HG03460 (cell line): ENCODE results near the gene PIK3AP1.

Experiments used
- ATAC-seq: cut with Tn5 transposase; IDR thresholded peaks from one replicate; pipeline ENCODE4 v1.9.1; 2021; ENCODE audit not compliant: unreplicated experiment

Gene PIK3AP1

GRCh38 chr10:96737307-96737902, 17.1 kb upstream of the PIK3AP1 start:
- peak; percentile 57 for ATAC-seq

DNA sequence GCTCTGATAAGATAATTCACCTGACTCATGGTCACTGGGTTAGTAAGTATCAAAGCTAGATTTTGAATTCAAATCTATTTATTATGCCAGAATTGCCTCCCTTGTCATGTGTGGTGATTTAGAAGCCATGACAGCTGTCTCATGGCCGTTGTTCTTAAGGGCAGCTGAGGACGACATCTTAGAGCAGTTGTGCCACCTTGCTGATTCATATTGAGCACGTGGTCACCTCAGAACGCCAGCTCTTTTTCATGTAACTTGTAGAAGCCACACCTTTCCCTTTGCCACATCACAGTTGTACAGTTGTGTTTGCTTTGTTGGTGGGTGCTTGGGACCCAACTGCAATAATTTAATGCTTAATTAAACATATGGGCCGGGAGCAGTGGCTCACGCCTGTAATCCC, 4.3 kb upstream of the PIK3AP1 start:
- no peak for ATAC-seq

GRCh38 chr10:96721207-96721572, 876 bp upstream of the PIK3AP1 start:
- no peak for ATAC-seq

DNA sequence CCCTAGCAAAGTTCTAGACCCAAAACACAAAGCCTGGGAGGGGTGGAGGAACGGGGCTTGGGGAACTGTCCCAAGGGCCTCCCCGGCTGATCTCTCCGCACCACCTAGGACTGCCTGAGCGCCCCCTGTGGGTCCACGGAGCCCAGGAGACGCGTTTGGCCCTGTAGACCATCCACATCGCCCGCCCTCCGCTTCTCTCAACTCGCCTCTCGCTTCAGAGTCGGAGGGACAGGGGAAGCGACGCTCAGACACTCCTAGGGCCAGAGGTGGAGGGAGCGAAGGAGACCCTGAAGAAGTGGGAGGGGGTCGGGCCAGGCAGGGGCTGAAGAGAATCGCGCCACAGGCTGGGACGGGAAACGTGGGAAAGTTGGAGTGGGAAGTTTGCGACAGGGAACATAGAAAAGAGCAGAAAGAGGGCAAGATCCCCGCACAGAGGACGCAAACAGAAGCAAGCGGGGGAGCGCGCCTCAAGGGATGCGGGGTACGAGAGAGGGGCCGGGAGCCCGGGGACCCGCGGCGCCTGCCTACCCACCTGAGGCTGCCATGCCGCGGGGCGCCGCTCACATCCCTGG, 378 bp downstream of the PIK3AP1 start:
- peak; percentile 73 for ATAC-seq

- ATAC-seq = no peak
Observed at GRCh38 chr10:96719200-96719599, 1.1 kb downstream of the PIK3AP1 start.

DNA sequence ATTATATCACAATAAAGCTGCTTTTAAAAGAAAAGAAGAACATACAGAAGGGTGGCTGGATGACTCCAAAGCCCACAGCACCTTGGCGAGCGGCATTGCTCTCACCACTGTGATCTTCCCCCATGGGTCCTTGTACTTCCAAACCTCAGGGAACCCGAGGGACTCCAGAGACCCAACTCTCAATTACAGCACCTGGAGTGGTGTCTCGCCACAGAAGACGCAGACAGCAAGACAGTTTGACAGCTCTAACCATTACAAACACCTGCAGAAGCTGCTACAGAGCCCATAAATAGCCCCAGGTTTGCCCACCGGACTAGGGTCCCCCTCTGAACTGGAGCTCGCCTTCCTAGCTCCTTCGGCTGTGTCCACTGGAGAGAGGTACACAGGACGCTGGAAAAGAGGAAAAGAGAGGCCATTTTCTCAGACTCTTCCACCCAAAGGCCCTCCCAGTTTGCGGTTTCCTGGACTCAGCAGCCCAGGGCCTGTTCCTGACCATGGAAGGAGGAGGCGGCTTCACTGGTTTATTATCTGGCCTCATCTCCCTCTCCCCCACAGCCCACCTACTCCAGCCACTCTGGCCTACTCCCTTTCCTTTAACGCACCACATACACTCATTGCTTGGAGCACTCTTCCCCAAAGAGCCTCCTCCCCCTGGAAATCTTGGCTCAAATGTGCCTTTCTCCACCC, 1.9 kb downstream of the PIK3AP1 start:
- ATAC-seq = no peak

GRCh38 chr10:96716390-96716789, 3.9 kb downstream of the PIK3AP1 start:
- ATAC-seq = no peak

- ATAC-seq = no peak
Observed at GRCh38 chr10:96714746-96715255, 5.5 kb downstream of the PIK3AP1 start.

DNA sequence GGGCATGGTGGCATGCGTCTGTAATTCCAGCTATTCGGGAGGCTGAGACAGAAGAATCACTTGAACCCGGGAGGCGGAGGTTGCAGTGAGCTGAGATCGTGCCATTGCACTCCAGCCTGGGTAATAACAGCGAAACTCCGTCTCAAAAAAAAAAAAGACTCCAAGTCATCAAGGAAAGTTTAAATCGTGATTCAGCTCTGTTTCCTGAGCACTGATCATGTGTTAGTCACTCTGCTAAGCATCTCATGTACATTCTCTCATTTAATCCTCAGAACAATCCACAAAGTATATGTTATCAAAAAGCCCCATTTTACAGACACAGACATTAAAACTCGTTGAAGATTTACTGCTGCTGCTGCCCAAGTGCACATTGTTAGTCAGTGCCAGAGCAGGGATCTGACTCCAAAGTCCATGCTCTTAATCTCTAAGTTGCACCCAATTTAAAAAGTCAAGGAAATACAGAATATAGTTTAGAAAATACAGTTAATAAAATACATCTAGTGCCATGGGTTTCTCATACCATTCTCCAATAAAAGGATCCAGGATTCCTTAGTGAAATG, 6.2 kb downstream of the PIK3AP1 start:
- ATAC-seq = no peak

DNA sequence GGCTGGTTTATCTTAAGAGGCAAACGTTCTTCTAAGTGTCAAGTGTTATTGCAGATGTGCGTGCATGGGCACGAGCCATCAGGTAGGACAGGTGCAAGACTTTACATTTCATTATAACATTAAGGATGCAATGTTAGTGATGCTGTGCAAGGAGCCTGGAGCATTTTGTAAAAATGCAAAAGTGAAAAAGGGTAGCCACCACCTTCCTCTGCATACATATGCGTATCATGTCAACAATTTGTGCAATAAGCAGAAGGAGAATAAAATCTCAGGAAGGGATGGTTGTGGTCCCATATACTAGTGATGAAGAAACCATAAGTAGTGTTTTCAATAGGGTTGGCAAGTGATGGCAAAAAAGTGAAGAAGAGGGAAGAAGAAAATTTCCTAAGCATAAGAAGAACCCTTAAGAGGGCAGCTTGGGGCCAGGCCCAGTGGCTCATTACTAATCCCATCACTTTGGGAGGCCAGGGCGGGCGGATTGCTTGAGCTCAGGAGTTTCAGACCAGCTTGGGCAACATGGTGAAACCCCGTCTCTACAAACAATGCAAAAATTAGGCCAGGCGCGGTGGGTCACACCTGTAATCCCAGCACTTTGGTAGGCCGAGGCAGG, 7.5 kb downstream of the PIK3AP1 start:
- no peak for ATAC-seq

- ATAC-seq = no peak
Observed at GRCh38 chr10:96711048-96711728, 9.1 kb downstream of the PIK3AP1 start.

- ATAC-seq = no peak
Observed at GRCh38 chr10:96709525-96709924, 10.8 kb downstream of the PIK3AP1 start.

GRCh38 chr10:96708996-96709395, 11.3 kb downstream of the PIK3AP1 start:
- ATAC-seq = no peak

- ATAC-seq = no peak
Observed at GRCh38 chr10:96708456-96708855, 11.9 kb downstream of the PIK3AP1 start.

DNA sequence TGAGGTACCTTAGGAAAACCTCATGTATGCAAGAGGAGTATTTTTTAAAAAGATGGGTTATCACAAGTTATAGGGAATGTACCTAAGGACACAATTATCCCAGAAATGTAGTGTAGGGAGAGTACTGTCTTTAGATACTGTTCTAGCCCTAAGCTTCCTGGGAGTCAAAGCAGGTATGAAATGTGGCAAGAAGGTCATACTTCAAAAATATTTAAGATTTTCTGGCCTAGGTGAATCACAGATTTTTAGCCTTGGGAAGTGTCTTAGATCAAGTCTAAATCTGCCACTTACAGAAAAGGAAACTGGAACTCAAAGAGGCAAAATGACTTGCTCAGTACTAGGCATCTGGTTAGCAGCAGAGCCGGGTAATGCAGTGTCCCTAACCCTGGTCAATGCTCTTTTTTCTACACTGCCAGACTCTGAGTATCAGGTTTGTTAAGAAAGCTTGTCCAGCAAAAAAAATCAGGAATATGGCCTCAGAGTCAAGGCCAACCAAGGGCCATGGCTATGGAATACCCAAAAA, 13.9 kb downstream of the PIK3AP1 start:
- no peak for ATAC-seq

- no peak for ATAC-seq
Observed at GRCh38 chr10:96705134-96705533, 15.2 kb downstream of the PIK3AP1 start.

DNA sequence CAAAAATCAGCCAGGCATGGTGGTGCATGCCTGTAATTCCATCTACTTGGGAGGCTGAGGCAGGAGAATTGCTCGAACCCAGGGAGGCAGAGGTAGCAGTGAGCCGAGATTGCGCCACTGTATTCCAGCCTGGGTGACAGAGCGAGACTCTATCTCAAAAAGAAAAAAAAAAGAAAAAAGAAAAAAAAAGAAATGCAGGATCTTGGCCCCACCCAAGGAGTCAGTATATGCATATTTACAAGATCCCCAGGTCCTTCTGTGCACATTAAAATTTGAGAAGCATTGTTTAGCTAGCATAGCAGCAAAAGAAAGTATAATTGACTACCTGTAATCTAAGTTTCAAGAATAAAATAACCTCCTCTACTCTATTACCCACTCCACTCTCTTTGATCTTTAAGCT, 15.8 kb downstream of the PIK3AP1 start:
- ATAC-seq = no peak

DNA sequence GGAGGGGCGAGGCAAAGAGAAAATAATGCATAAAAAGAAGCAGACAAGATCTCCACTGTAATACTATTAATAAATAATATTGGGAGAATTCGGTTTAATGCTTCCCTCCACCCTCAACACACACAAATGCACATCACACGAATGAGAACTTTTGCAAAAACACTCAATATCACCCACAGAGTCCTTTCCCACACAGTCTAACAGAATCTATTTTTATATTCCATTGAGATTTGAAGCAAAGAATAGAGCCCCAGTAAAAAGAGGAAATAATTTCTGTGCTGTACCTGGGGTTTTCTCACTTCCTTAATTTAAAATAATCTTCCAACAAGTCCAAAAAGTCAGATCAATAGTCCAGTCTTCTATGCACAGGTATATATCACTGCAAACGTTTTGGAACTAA, 17.0 kb downstream of the PIK3AP1 start:
- ATAC-seq = no peak

GRCh38 chr10:96701265-96701664, 19.0 kb downstream of the PIK3AP1 start:
- no peak for ATAC-seq

- ATAC-seq = peak; percentile 79
Observed at GRCh38 chr10:96700374-96701099, 19.8 kb downstream of the PIK3AP1 start.
